AG04449 (cell line): ENCODE data around the gene ACTBL2.

Experiments used
- CTCF ChIA-PET: fragments of 350-600 bp; formaldehyde crosslinking; extraction: SDS; loops from one replicate; lab custom pipeline; 2021; ENCODE audit warnings: antibody characterized with exemption; lab: Yijun Ruan, JAX
- POLR2A ChIA-PET: fragments of 400-600, 350-600 bp; formaldehyde crosslinking; extraction: SDS; loops from one replicate; lab custom pipeline; 2020; ENCODE audit warnings: antibody characterized with exemption, inconsistent platforms; lab: Yijun Ruan, JAX
- DNase-seq: peaks from one replicate; pipeline ENCODE4 v3.0.0-alpha.2; 2010; ENCODE audit warnings: low read depth, low spot score
- H3K4me3 ChIP-seq: 2 replicates; pipeline ENCODE4 v1.5.1; 2011; ENCODE audit warnings: low read depth, mild to moderate bottlenecking, control low read depth, low read length
- CTCF ChIP-seq: IDR thresholded peaks from one replicate; pipeline ENCODE4 v1.5.1; 2011; ENCODE audit warnings: mild to moderate bottlenecking, moderate library complexity, low read length, control low read depth, inconsistent platforms; ENCODE audit not compliant: insufficient read depth; ENCODE audit errors: missing control alignments

The ACTBL2 gene

GRCh38 chr5:57442080-57442839 is 40.4 kb downstream of the ACTBL2 start:
- CTCF ChIA-PET: interaction anchor here (0.8 to 1.4 kb wide), 5 partner anchors 9 to 1019 kb away, joined by 3 to 4 read pairs (median 3); no protein-coding TSS in a partner anchor
- H3K4me3 ChIP-seq: no peak overlapping the region
- TF ChIP-seq CTCF: no peak
- POLR2A ChIA-PET: interaction anchor here (0.6 to 1.8 kb wide), 12 partner anchors 9 to 1018 kb away, joined by 3 to 17 read pairs (median 5); partner anchors contain the start of gene PLK2
- peak; percentile 87 for DNase-seq

- POLR2A ChIA-PET: interaction anchor here (0.6 to 1.8 kb wide), 11 partner anchors 10 to 1018 kb away, joined by 3 to 17 read pairs (median 5); partner anchors contain the start of gene PLK2
These were observed 41.1 kb downstream of the ACTBL2 start for GRCh38 chr5:57441557-57441956.

DNA sequence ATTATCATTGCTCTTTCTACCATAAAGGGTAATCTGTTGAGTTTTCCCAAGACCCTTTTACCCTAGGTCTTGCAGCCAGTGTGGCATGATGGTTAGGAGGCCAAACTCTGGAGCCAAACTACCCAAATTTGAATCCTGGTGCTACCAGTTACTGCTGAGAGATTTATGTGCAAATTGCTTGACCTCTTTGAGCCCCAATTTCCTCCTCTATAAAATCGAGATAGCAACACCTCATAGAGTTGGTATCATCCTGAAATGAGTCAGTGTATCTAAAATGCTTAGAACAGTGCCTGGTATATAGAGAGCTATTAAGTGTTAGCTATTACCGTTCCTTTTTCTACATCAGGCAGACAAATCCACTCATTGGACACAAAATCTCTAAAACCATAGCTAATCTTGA is 43.0 kb downstream of the ACTBL2 start:
- ChIA-PET CTCF (interaction anchor here (1.0 kb wide), 1 partner anchor 1021 kb away, joined by 3 read pairs; no protein-coding TSS in a partner anchor), POLR2A (interaction anchor here (1.1 kb wide), 1 partner anchor 99 kb away, joined by 4 read pairs; no protein-coding TSS in a partner anchor)
- no peak for DNase-seq
- TF ChIP-seq CTCF: no peak
- no peak overlapping the region for H3K4me3 ChIP-seq

More at GRCh38 chr5:57441557-57441956, 41.1 kb downstream of the ACTBL2 start:
- no peak overlapping the region for H3K4me3 ChIP-seq
- no peak for TF ChIP-seq CTCF
- CTCF ChIA-PET: interaction anchor here (1.1 to 1.4 kb wide), 2 partner anchors 59 to 103 kb away, joined by 3 to 4 read pairs; no protein-coding TSS in a partner anchor
- peak; percentile 91 for DNase-seq

DNA sequence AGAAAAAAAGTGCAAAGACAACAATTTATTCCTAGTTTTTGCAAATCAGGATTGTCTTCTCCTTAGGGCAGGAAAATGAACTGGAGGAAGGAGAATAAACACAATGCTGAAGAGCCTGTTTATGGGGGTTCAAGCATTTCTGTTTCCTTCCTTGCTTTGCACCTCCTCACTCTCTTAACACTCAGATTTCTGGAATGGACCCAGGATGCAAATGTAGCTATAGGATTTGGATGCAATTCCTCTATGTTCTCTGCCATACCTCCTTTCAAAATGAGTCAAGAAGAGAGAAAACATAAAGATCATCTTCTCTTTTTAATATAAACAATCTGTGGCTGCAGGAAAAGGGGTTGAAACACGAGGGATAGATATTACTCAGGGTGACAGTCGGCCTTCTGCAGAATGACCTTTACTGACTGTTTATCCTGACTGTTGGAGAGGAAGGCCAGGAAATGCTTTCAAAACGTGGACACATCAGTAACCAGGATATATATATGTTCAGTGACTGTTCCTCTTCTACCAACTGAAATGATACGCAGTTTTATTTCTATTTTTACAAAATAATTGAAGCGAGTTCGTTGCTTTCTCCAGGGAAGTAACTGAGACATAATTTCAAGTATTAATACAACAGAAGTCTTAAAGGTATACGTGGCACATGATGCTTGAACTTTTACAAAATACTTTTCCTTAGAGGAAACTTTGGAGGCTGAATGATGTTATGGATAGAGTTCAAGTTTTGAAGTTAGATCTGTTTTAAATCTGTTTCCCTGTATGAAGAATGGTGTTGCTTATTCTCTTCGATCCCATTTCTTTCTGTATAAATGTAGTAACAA is 44.4 kb downstream of the ACTBL2 start:
- ChIA-PET CTCF (interaction anchor here (1.2 kb wide), 1 partner anchor 13 kb away, joined by 5 read pairs; no protein-coding TSS in a partner anchor), POLR2A (no interaction called here)
- no peak overlapping the region for H3K4me3 ChIP-seq
- TF ChIP-seq CTCF: no peak
- DNase-seq: no peak

- no peak overlapping the region for H3K4me3 ChIP-seq
- no peak for DNase-seq
- ChIA-PET POLR2A (no interaction called here), CTCF (no interaction called here)
- TF ChIP-seq CTCF: no peak
These were observed 46.0 kb downstream of the ACTBL2 start for GRCh38 chr5:57436586-57436985.

GRCh38 chr5:57435701-57436134 is 46.9 kb downstream of the ACTBL2 start:
- ChIA-PET POLR2A (interaction anchor here (0.6 to 0.7 kb wide), 2 partner anchors 9 to 49 kb away, joined by 3 to 4 read pairs; no protein-coding TSS in a partner anchor), CTCF (interaction anchor here (1.4 kb wide), 1 partner anchor 343 kb away, joined by 5 read pairs; no protein-coding TSS in a partner anchor)
- no peak overlapping the region for H3K4me3 ChIP-seq
- peak; percentile 89 for DNase-seq
- no peak for TF ChIP-seq CTCF
